Stomach (tissue), 4 donors: ENCODE data around the gene PDE4B.

ENCODE experiments used
- POLR2A ChIP-seq, 4 donors: fragments of 450-650 bp; IDR thresholded peaks; one replicate each; pipeline ENCODE4 v1.6.1; 2016; ENCODE audit warnings: antibody characterized with exemption in 4 of 4, control low read depth in 2 of 4, mild to moderate bottlenecking in 1 of 4, moderate library complexity in 1 of 4
- TF ChIP-seq, protein P1 (sequence below), 7 experiments: fragments of 450-650 bp in 4 of 7; fragments of 200-600 bp in 3 of 7; sonication (generic) in 3 of 7; IDR thresholded peaks; one replicate each; pipeline ENCODE4 v1.5.1; 2016 to 2019; ENCODE audit warnings: antibody characterized with exemption in 7 of 7, control low read depth in 2 of 7, mild to moderate bottlenecking in 1 of 7

DNA sequence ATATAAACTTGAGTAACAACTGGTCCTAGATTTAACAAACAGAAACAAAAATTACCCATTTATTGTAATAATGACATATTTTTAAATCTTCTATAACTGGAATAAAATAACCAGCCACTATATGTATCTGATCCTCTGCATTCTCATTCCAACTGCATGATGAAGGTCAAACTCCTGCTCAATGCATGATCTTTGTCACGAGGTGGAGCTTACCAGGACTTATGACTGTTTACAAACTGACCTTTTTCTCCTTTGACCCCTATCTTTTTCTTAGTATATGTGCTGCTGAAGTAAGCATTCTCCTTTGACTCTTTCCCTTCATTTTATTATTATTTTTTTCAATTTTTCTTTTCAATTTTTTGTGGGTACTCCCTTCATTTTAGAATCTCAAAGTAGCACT lies 252.2 kb downstream of the PDE4B start:
- TF ChIP-seq, protein P1, sequence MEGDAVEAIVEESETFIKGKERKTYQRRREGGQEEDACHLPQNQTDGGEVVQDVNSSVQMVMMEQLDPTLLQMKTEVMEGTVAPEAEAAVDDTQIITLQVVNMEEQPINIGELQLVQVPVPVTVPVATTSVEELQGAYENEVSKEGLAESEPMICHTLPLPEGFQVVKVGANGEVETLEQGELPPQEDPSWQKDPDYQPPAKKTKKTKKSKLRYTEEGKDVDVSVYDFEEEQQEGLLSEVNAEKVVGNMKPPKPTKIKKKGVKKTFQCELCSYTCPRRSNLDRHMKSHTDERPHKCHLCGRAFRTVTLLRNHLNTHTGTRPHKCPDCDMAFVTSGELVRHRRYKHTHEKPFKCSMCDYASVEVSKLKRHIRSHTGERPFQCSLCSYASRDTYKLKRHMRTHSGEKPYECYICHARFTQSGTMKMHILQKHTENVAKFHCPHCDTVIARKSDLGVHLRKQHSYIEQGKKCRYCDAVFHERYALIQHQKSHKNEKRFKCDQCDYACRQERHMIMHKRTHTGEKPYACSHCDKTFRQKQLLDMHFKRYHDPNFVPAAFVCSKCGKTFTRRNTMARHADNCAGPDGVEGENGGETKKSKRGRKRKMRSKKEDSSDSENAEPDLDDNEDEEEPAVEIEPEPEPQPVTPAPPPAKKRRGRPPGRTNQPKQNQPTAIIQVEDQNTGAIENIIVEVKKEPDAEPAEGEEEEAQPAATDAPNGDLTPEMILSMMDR (IDR thresholded peaks at IDR 0.05) = no peak
- no peak for TF ChIP-seq POLR2A (IDR thresholded peaks at IDR 0.05)
